ENCODE results near the gene CPNE4. TPM values are rescaled to one million over a fixed set of nuclear protein-coding genes. Genes with fewer than 3 reads are reported as not detected.

Gene CPNE4
- total RNA-seq, 2 donors from 2014 or later: 0.16 TPM; not detected in 1

- Histone ChIP-seq H3K9ac (ENCODE audit: low read depth in 2 of 2, low read length in 2 of 2) (no peak overlapping the region), H3K4me1 (no peaks in the 10 kb centered on the region), H3K27ac (no peak overlapping the region), H3K9me3 (no peaks in the 10 kb centered on the region), H3K36me3 (no peaks in the 10 kb centered on the region), H3K4me3 (no peak overlapping the region), H3K27me3 (no peaks in the 10 kb centered on the region)
- TF ChIP-seq CTCF (IDR thresholded peaks at IDR 0.05): no peak
- DNase-seq: no peak
- intact Hi-C loops (cut with DNase I): no loop called here
Observed at GRCh38 chr3:131655070-131655690, 379.6 kb downstream of the CPNE4 start.

- intact Hi-C loops (cut with DNase I): no loop called here
- DNase-seq: no peak
- H3K4me1 ChIP-seq: no peaks in the 10 kb centered on the region
- no peak overlapping the region for H3K4me3 ChIP-seq
- no peaks in the 10 kb centered on the region for H3K27me3 ChIP-seq
- no peak overlapping the region for H3K27ac ChIP-seq
- TF ChIP-seq CTCF (IDR thresholded peaks at IDR 0.05): no peak
- no peak overlapping the region for H3K9ac ChIP-seq (ENCODE audit: low read depth in 2 of 2, low read length in 2 of 2)
- H3K36me3 ChIP-seq: no peaks in the 10 kb centered on the region
- H3K9me3 ChIP-seq: no peaks in the 10 kb centered on the region
Observed at GRCh38 chr3:131645638-131646037, 389.2 kb downstream of the CPNE4 start.

GRCh38 chr3:131636266-131636775 lies 398.5 kb downstream of the CPNE4 start:
- H3K27ac ChIP-seq: no peak overlapping the region
- no peaks in the 10 kb centered on the region for H3K27me3 ChIP-seq
- no peak for TF ChIP-seq CTCF (IDR thresholded peaks at IDR 0.05)
- intact Hi-C loops (cut with DNase I): no loop called here
- H3K9me3 ChIP-seq: no peaks in the 10 kb centered on the region
- H3K4me3 ChIP-seq: no peak overlapping the region
- H3K4me1 ChIP-seq: no peaks in the 10 kb centered on the region
- no peak for DNase-seq
- H3K36me3 ChIP-seq: no peaks in the 10 kb centered on the region
- no peak overlapping the region for H3K9ac ChIP-seq (ENCODE audit: low read depth in 2 of 2, low read length in 2 of 2)

- no peak overlapping the region for H3K27ac ChIP-seq
- H3K27me3 ChIP-seq: no peaks in the 10 kb centered on the region
- no peaks in the 10 kb centered on the region for H3K9me3 ChIP-seq
- DNase-seq: no peak
- TF ChIP-seq CTCF (IDR thresholded peaks at IDR 0.05): no peak
- no peak overlapping the region for H3K4me3 ChIP-seq
- H3K9ac ChIP-seq (ENCODE audit: low read depth in 2 of 2, low read length in 2 of 2): no peak overlapping the region
- no peaks in the 10 kb centered on the region for H3K36me3 ChIP-seq
- no peaks in the 10 kb centered on the region for H3K4me1 ChIP-seq
- intact Hi-C loops (cut with DNase I): no loop called here
Observed at GRCh38 chr3:131630807-131631206, 404.0 kb downstream of the CPNE4 start.

- no peak overlapping the region for H3K27ac ChIP-seq
- intact Hi-C loops (cut with DNase I): no loop called here
- DNase-seq: no peak
- H3K4me3 ChIP-seq: no peak overlapping the region
- H3K27me3 ChIP-seq: no peaks in the 10 kb centered on the region
- no peaks in the 10 kb centered on the region for H3K4me1 ChIP-seq
- H3K36me3 ChIP-seq: no peaks in the 10 kb centered on the region
- no peaks in the 10 kb centered on the region for H3K9me3 ChIP-seq
- TF ChIP-seq CTCF (IDR thresholded peaks at IDR 0.05): no peak
- no peak overlapping the region for H3K9ac ChIP-seq (ENCODE audit: low read depth in 2 of 2, low read length in 2 of 2)
Observed at GRCh38 chr3:131630097-131630496, 404.7 kb downstream of the CPNE4 start.
